ENCODE results near the gene FRMD6. TPM values are rescaled to one million over a fixed set of nuclear protein-coding genes. Genes with fewer than 3 reads are reported as not detected.

FRMD6 gene
- total and polyA plus RNA-seq, 10 of the 15 experiments (the other 5 are each of a cell fraction or from before 2014, with no cell fraction given): 0.86 to 7.8 (median 3.3) TPM

GRCh38 chr14:51677266-51677665 lies 25.6 kb downstream of the FRMD6 start:
- in situ Hi-C loops (cut with MboI): no loop called here
- ChIA-PET POLR2A (no interaction called here), RAD21 (ENCODE audit: unreplicated experiment) (no interaction called here), SMC1A (ENCODE audit: uncharacterized antibody, unreplicated experiment) (no interaction called here), CTCF (no interaction called here)
- FAIRE-seq: no peak
- Histone ChIP-seq H3K9ac (ENCODE audit: control insufficient read depth, insufficient read depth, low read length) (no peak overlapping the region), H3K27me3 (replicated peaks in 1 of 2; ENCODE audit: control insufficient read depth in 2 of 2, insufficient read depth in 2 of 2, low read length in 1 of 2) (no peaks in the 10 kb centered on the region), H3K27ac (ENCODE audit: control insufficient read depth, insufficient read depth) (no peak overlapping the region), H3K36me3 (ENCODE audit: control insufficient read depth in 2 of 2, insufficient read depth in 2 of 2, low read length in 1 of 2) (no peaks in the 10 kb centered on the region), H3K79me2 (ENCODE audit: control insufficient read depth, insufficient read depth, low read length) (no peaks in the 10 kb centered on the region), H4K20me1 (ENCODE audit: control insufficient read depth, insufficient read depth) (no peaks in the 10 kb centered on the region), H3K4me3 (no peak overlapping the region), H3K4me2 (ENCODE audit: control insufficient read depth, insufficient read depth) (no peak overlapping the region), H3K9me3 (replicated peaks; ENCODE audit: control insufficient read depth, insufficient read depth, low read length) (no peaks in the 10 kb centered on the region), H3K4me1 (ENCODE audit: control insufficient read depth, insufficient read depth, low read length) (no peaks in the 10 kb centered on the region), H2AFZ (ENCODE audit: control insufficient read depth, low read depth, low read length) (no peak overlapping the region)
- no peak for TF ChIP-seq NKRF (conservative IDR thresholded peaks at IDR 0.05)
- no peak for TF ChIP-seq HDAC6 (IDR thresholded peaks at IDR 0.05; ENCODE audit: unreplicated experiment)
- no peak for TF ChIP-seq ZNF592 (IDR thresholded peaks at IDR 0.05)
- no peak for TF ChIP-seq ZNF207 (IDR thresholded peaks at IDR 0.05; ENCODE audit: borderline replicate concordance)
- TF ChIP-seq ESRRA (IDR thresholded peaks at IDR 0.05; ENCODE audit: low read length): no peak
- TF ChIP-seq POLR2A (IDR thresholded peaks at IDR 0.05; ENCODE audit: low read depth, low read length): no peak
- TF ChIP-seq POLR2AphosphoS2 (IDR thresholded peaks at IDR 0.05; ENCODE audit: low read depth, low read length): no peak
- TF ChIP-seq TCF12 (IDR thresholded peaks at IDR 0.05; ENCODE audit: low read depth, low read length): no peak
- no peak for TF ChIP-seq EGR1 (IDR thresholded peaks at IDR 0.05; ENCODE audit: borderline replicate concordance in 1 of 2, low read depth in 2 of 2, low read length in 2 of 2)
- TF ChIP-seq ZNF384 (IDR thresholded peaks at IDR 0.05; ENCODE audit: borderline replicate concordance, low read depth, low read length): no peak
- TF ChIP-seq RFX5 (IDR thresholded peaks at IDR 0.05; ENCODE audit: low read depth, low read length): no peak
- TF ChIP-seq SIX5 (IDR thresholded peaks at IDR 0.05; ENCODE audit: low read depth, low read length, severe bottlenecking): no peak
- no peak for TF ChIP-seq SUPT20H (IDR thresholded peaks at IDR 0.05; ENCODE audit: borderline replicate concordance, control insufficient read depth, low read depth, low read length)
- no peak for TF ChIP-seq RCOR1 (conservative IDR thresholded peaks at IDR 0.05; ENCODE audit: low read depth, low read length)
- WGBS (ENCODE audit: insufficient coverage, insufficient replicate concordance, low lambda C conversion rate, missing lambda C conversion rate): 35% methylated on average over 1 of the region's 1 CpG
- no peak for DNase-seq (ENCODE audit: low read depth, low spot score)
- no peak for ATAC-seq
- BruUV-seq (replicated peaks): no TSS peak
- intact Hi-C loops (cut with micrococcal nuclease; ENCODE audit: unreplicated experiment): no loop called here
